Erythroblast (primary cell): ENCODE measurements around the gene CRYBA1.

Source experiments
- GATA1 ChIP-seq: IDR thresholded peaks from 2 replicates; pipeline ENCODE4 v1.6.1; 2011; ENCODE audit warnings: low read depth, mild to moderate bottlenecking, control low read depth, low read length, moderate library complexity
- POLR2A ChIP-seq: IDR thresholded peaks from 2 replicates; pipeline ENCODE4 v1.6.1; 2011; ENCODE audit warnings: mild to moderate bottlenecking, low read length

DNA sequence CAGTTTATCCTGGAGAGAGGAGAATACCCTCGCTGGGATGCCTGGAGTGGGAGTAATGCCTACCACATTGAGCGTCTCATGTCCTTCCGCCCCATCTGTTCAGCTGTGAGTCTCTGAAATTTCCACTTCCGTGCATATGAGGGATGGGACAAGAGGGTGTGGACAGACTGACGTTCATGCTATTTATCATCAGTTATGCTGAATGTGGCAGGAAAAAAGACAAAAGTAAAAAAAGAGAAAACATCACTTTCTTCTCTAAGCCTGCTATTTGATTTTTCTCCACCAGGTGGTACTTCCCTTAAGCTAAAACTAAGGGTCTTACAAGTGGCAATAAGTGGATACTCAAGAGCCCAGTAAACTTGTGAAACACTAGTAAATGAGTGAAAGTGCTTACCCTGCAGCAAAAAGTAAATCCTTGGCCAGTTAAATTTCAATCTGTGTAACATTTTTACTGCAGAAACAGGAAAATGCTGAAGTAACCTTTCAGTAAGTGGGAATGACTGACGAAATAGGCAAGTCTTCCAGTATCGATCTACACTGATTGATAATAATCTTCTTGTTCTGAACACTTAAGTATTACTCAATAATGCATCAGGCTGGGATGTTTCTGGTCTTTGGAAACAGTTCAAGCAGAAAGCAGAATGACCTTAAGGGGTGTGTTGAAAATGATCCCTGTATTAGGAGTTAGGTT, 5.6 kb downstream of the CRYBA1 start:
- TF ChIP-seq POLR2A (no peak), GATA1 (no peak)
